PFSK-1 (cell line): ENCODE measurements around the gene ZNF281.

Experiments used
- FOXP2 ChIP-seq: optimal IDR thresholded peaks from 2 replicates; pipeline ENCODE3; 2011; ENCODE audit warnings: borderline replicate concordance, control low read depth, inconsistent platforms; ENCODE audit not compliant: insufficient read depth; ENCODE audit errors: extremely low read length, extremely low read depth
- POLR2AphosphoS5 ChIP-seq: IDR thresholded peaks from 2 replicates; pipeline ENCODE4 v1.6.1; 2012; ENCODE audit warnings: low read depth, mild to moderate bottlenecking, control low read depth, low read length, moderate library complexity
- SIN3A ChIP-seq: IDR thresholded peaks from 2 replicates; pipeline ENCODE4 v1.6.1; 2012; ENCODE audit warnings: mild to moderate bottlenecking, low read length, moderate library complexity, borderline replicate concordance; ENCODE audit not compliant: insufficient read depth
- TAF1 ChIP-seq: IDR thresholded peaks from 2 replicates; pipeline ENCODE4 v1.6.1; 2012; ENCODE audit warnings: low read length, control low read depth, borderline replicate concordance; ENCODE audit not compliant: insufficient read depth
- TF ChIP-seq, protein P1 (sequence below), 2 experiments: IDR thresholded peaks; 2 replicates each; pipeline versions ENCODE4 v1.6.1 to v1.8.0; 2011 to 2012; ENCODE audit warnings: low read depth in 2 of 2, low read length in 2 of 2, control low read depth in 1 of 2, inconsistent platforms in 1 of 2, mild to moderate bottlenecking in 1 of 2, moderate library complexity in 1 of 2; ENCODE audit not compliant: insufficient read depth in 1 of 2

Gene ZNF281

DNA sequence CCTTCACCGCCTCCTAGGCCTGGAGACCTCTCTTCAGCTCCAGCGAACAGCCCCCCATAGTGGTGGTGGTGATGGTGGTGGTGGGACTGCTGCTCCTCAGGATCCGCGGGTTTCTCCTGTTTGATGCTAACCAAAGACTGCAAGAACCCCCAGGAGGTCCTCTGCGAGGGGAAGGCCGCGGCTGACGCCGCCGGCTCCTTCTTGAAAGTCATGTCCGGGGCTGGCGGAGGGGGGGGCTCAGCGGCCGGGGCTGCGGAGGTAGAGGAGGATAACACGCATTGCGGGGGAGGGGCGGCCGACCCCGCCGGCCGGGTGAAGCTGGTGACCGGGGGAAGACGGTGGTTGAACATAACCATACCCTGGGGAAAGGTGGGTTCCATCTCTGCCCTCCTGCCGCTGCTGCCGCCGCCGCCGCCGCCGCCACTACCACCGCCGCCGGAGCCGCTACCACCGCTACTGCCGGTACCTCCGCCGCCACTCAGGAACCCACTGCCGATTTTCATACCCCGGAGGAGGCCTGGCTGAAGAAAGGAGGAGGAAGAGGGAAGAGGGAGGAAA, 554 bp downstream of the ZNF281 start:
- no peak for TF ChIP-seq SIN3A

DNA sequence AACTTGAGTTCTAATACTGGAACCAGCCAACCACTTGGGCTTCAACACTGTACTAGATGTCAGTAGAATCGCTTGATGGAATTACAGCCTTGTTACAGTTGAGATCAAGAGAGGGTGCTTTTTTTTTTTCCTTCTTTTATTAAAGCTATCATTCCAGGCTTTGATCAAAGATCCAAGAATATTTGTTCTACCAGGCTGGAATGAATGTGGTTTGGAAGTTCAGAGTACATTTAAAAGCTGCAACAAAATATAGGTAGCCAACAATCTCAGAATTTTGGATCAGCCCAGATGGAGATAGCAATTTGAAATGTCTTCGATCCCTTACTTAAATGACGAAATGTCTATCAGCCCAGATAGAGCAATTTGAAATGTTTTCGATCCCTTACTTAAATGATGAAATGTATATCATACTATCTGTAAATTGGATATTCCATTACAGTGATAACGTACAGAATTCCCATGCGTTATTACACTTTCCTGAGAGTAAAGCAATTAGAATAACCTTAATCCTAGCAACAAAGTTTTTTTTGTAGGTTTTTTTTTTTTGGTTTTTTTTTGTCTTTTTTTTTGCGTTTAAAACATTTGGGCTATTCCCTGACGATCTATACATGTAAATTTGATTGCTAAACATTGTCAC, 3.6 kb downstream of the ZNF281 start:
- TF ChIP-seq TAF1 (no peak), POLR2AphosphoS5 (no peak), FOXP2 (no peak)

DNA sequence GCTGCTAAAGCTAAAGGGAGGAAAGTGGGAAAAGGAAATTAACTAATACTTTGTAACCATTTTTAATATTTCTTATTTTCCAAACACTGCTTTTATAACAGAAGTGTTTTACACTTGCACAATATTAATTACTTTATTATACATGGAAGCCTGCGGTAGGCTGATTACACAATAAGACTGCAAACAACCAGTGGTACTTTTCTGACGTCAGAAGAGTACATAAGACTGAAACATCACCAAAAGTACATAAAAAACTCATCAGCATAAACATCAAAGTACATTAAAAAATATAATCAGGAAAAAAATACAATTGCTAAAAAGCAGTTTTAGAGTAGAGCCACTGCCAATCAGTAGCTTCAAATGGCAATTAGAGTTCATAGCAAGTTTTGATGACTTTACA, 4.6 kb downstream of the ZNF281 start:
- TF ChIP-seq TAF1, result no peak
- TF ChIP-seq, protein P1, sequence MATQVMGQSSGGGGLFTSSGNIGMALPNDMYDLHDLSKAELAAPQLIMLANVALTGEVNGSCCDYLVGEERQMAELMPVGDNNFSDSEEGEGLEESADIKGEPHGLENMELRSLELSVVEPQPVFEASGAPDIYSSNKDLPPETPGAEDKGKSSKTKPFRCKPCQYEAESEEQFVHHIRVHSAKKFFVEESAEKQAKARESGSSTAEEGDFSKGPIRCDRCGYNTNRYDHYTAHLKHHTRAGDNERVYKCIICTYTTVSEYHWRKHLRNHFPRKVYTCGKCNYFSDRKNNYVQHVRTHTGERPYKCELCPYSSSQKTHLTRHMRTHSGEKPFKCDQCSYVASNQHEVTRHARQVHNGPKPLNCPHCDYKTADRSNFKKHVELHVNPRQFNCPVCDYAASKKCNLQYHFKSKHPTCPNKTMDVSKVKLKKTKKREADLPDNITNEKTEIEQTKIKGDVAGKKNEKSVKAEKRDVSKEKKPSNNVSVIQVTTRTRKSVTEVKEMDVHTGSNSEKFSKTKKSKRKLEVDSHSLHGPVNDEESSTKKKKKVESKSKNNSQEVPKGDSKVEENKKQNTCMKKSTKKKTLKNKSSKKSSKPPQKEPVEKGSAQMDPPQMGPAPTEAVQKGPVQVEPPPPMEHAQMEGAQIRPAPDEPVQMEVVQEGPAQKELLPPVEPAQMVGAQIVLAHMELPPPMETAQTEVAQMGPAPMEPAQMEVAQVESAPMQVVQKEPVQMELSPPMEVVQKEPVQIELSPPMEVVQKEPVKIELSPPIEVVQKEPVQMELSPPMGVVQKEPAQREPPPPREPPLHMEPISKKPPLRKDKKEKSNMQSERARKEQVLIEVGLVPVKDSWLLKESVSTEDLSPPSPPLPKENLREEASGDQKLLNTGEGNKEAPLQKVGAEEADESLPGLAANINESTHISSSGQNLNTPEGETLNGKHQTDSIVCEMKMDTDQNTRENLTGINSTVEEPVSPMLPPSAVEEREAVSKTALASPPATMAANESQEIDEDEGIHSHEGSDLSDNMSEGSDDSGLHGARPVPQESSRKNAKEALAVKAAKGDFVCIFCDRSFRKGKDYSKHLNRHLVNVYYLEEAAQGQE (IDR thresholded peaks at IDR 0.05; ENCODE audit: insufficient read depth in 1 of 2, low read depth in 2 of 2, low read length in 2 of 2), result no peak
- TF ChIP-seq FOXP2, result no peak
- no peak for TF ChIP-seq SIN3A
- TF ChIP-seq POLR2AphosphoS5, result no peak

DNA sequence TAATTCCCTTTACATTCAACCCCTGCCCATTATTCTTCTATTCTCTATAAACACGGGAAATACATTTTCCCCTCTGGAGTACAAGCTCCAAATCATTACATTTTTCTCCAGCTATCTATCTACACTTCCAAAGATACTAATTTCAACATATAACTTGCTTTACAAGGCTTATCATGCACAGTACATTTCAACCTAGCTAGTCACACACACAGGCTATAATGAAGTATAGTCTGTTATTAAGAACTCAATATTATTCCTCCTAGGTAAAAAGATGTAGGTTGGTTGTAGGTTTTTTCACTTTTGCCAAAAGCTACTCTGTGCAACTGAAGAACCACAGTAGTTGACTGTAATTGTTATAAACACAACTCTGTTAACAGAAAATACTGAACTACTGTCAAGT, 8.1 kb downstream of the ZNF281 start:
- TF ChIP-seq POLR2AphosphoS5 (no peak), SIN3A (no peak), FOXP2 (no peak), TAF1 (no peak)
- TF ChIP-seq, protein P1 (IDR thresholded peaks at IDR 0.05; ENCODE audit: insufficient read depth in 1 of 2, low read depth in 2 of 2, low read length in 2 of 2), result no peak

DNA sequence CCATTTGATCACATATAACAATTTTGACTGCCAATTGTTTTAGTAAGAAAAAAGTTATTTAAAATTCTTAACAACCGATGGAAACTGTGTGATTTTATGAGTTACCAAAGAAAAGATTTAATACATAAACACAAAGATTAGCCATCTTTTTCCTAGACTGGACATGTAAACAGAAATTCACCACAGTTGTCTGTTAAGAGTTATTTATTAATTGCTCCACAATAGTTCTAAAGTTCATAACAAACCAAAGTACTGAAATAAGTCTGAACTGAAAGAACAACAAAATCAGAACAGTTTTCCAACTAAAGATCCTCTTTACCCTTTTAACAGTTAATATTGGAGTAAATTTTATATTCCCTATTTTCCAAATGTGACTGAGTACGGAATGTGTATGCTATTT, 8.6 kb downstream of the ZNF281 start:
- TF ChIP-seq FOXP2, result no peak

DNA sequence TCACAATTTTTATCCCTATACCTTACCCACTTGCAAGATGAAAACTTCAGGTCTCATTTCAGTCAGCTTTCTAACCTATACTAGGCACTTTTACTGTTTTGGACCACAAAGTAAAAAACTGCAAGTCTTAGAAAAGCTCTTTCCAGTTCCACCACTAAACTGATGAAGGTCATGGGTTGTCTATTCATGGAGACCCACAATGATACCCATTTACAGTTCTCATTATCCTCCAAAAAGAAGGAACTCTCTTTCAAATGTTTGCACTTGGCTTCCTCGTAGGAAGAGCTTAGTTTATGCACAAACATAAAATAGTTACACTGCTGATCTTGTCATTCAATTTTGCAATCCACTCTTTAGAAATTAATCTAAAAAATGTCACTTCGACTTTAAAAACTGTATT, 9.3 kb downstream of the ZNF281 start:
- TF ChIP-seq TAF1 (no peak), SIN3A (no peak), FOXP2 (no peak), POLR2AphosphoS5 (no peak)
- TF ChIP-seq, protein P1 (IDR thresholded peaks at IDR 0.05; ENCODE audit: insufficient read depth in 1 of 2, low read depth in 2 of 2, low read length in 2 of 2), result no peak

DNA sequence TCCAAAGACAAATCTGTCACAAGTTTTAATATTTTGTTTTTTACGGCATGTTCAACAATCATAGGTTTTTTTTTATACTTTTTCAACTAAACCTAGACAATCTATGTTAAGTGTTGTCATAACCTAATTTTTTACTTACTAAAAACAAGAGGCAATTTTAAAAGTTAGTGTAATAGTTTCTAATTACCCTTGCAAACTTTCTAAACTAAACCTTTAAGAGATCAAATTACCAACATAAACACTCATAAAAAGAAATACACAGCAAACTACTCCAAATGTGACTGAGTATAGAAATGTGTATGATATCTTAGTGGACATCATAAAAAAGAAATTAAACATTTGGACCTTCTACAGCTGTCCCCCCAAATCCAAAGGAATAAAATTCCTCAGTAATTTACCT, 10.0 kb downstream of the ZNF281 start:
- TF ChIP-seq SIN3A (no peak), TAF1 (no peak), FOXP2 (no peak)
- TF ChIP-seq, protein P1 (IDR thresholded peaks at IDR 0.05; ENCODE audit: insufficient read depth in 1 of 2, low read depth in 2 of 2, low read length in 2 of 2), result no peak
